Stimulated activated CD4-positive, alpha-beta T cell treated with anti-CD3 and anti-CD28 coated beads, Interleukin-1b, Interleukin-23, amount 100 ng/mL, for 1 hour (primary cell): Measurements from ENCODE around the gene TUT4.
A peak's percentile ranks its signal among the peaks of the same experiment; 100 is the strongest.

Source experiments
- DNase-seq, 2 donors: peaks; one replicate each; pipeline ENCODE4 v3.0.0-alpha.2; 2020; ENCODE audit warnings: low read depth in 2 of 2

TUT4 gene

DNA sequence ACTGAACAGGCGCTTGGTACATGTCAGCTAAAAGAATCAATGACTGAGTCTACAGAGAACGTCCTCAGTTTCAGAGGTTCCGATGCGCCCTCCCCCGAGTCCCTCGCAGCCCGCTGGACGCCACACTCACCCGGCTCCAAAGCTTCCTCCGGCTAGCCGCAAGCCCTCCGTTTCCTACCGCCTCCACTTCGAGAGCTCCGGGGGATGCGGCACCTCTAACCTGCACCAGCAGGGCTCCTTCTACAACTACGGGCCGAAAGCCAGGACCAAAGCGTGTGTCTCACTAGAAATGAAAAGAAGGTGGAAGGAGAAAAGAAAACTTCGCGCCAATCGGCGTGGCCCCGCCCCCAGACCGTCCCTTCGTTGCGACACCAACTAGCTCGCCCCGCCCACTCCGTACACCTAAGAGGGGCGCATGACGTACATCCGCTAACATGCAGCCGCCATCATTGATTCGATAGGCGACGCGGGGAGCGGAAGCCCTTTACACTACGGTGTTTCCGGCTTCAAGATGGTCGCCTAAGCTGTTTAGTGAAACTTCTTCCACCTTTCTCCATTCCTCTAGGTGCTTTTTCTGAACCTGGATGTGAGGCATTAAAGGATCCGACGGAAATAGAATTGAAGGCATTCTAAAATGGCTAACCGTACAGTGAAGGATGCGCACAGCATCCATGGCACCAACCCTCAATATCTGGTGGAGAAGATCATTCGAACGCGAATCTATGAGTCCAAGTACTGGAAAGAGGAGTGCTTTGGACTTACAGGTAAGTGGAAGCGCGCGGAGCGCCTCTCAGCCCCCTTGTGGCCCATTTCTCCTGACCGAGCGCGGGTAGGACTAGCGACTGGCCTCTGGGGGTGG is 148.5 kb downstream of the TUT4 start, which contains the start of the genes ORC1 and PRPF38A:
Gene ORC1 (minus strand): TSS at position 308 of the 859 bp plus-strand sequence. CDS start 2,200 bp downstream, outside the sequence.
Gene PRPF38A (plus strand): TSS at position 487 of the 859 bp plus-strand sequence. CDS start 148 bp downstream, at position 635.
- peak; percentile 91 to 97 for DNase-seq

DNA sequence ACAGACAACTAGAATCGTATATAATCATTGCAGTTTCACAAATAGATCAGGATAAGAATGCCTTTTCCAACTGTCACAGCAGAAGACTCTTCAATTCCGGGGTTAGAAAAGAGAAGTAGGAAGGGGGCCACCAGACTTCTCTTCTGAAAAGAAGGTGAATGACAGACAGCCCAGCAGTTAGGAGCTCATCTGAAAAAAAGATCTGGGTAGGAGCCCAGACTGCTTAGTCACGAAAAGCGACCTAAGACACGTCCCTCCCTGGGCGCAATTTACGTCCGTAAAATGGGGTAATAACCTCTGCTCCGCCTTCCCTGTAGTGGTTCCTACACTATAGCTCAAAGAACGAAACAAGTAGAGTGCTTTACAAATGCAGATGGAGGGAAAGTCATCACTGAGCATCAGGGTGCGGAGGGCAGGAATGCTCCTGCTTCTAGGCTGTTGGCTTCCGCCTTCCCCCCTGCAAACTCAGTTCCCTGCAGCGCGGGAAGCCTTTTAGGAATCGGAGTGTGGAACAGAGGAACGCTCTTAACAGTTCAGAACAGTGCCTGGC is 149.3 kb downstream of the TUT4 start:
- DNase-seq, result peak in 1 of 2 donors; percentile 10

DNA sequence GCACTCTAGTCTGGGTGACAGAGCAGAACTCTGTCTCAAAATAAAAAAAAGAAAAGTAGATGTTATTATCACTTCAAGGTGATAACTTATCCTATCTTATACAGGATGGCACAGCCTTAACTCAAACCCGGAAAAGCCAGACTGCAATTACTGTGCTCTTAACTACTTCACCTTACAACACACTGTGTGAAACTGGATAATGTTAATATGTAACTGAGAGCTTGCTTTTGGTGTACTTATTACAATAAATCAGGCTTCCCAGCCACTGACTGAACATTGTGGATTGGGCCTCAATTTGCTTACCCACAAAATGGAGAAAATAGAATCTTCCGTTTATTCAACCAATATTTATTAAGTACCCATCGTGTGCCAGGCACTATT is 150.0 kb downstream of the TUT4 start:
- no peak for DNase-seq

- DNase-seq, result no peak
Measured at GRCh38 chr1:52400131-52400530, 152.8 kb downstream of the TUT4 start.

DNA sequence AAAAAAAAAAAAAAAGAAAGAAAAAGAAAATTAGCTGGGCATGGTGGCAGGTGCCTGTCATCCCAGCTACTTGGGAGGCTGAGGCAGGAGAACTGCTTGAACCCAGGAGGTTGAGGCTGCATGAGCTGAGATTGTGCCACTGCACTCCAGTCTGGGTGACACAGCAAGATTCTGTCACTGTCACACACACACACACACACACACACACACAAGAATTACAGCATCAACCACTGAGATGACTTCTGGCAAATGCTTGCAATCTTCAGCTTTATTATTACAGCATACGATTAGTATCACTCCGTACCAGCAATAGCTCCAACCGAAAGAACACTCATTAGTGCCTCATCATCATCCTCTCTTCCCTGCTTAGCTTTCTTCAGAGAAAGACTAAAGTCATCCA is 153.3 kb downstream of the TUT4 start:
- no peak for DNase-seq

- DNase-seq, result no peak
Measured at GRCh38 chr1:52393174-52393573, 159.7 kb downstream of the TUT4 start.

GRCh38 chr1:52386458-52386857 is 166.4 kb downstream of the TUT4 start:
- no peak for DNase-seq

DNA sequence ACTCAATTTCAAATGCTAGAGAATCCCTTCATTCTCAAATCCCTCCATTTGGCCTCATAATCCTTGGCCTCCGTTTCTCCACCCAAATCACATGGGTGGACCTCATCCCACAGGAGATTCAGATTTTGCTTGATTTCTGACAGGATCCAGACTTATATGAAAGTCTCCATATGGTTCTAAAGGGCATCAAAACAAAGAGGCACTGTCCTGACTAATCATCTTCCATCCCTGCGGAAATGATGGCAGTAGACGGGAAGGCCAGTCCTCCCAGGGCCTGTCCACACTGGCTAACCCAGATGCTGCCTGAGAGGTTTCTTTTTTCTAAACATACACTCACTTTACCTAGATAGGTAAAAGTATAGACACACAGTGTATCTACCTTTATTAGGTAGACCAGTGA is 167.5 kb downstream of the TUT4 start:
- no peak for DNase-seq
